HepG2 (cell line): ENCODE measurements around the gene TXNL4A. TPM values are rescaled to one million over a fixed set of nuclear protein-coding genes. Genes with fewer than 3 reads are reported as not detected.

Source experiments
- ATF2 ChIP-seq: sonication (generic); formaldehyde crosslinking; IDR thresholded peaks from 2 replicates; pipeline ENCODE4 v1.4.0; 2020; ENCODE audit warnings: missing genetic modification reagents
- CCDC6 ChIP-seq: sonication (generic); formaldehyde crosslinking; IDR thresholded peaks from 2 replicates; pipeline ENCODE4 v1.8.1; 2022; ENCODE audit warnings: mild to moderate bottlenecking, missing genetic modification reagents, moderate library complexity
- E2F1 ChIP-seq: sonication (generic); formaldehyde crosslinking; IDR thresholded peaks from 2 replicates; pipeline ENCODE4 v1.5.0; 2020; ENCODE audit warnings: missing genetic modification reagents
- ERF ChIP-seq: IDR thresholded peaks from 2 replicates; pipeline ENCODE4 v1.6.1; 2018; ENCODE audit warnings: missing biosample characterization, missing genetic modification reagents
- KLF12 ChIP-seq: sonication (generic); formaldehyde crosslinking; IDR thresholded peaks from 2 replicates; pipeline ENCODE4 v1.4.0; 2020; ENCODE audit warnings: missing genetic modification reagents, borderline replicate concordance
- LCORL ChIP-seq, 2 experiments: fragments of 450-650 bp in 1 of 2; sonication (generic) in 1 of 2; formaldehyde crosslinking in 1 of 2; IDR thresholded peaks; 2 replicates each; pipeline versions ENCODE4 v1.5.0 to v1.6.1; 2017 to 2020; ENCODE audit warnings: antibody characterized with exemption in 1 of 2, missing genetic modification reagents in 1 of 2
- MAF1 ChIP-seq: sonication (generic); formaldehyde crosslinking; IDR thresholded peaks from 2 replicates; pipeline ENCODE4 v1.5.0; 2020; ENCODE audit warnings: missing genetic modification reagents, borderline replicate concordance
- NR2C2 ChIP-seq: sonication (generic); formaldehyde crosslinking; IDR thresholded peaks from 2 replicates; pipeline ENCODE4 v1.4.0; 2020; ENCODE audit warnings: missing genetic modification reagents, mild to moderate bottlenecking, moderate library complexity, borderline replicate concordance
- RAD21 ChIP-seq: fragments of 450-650 bp; formaldehyde crosslinking; IDR thresholded peaks from 2 replicates; pipeline ENCODE4 v1.5.0; 2020; ENCODE audit warnings: mild to moderate bottlenecking
- REPIN1 ChIP-seq: sonication (generic); formaldehyde crosslinking; IDR thresholded peaks from 2 replicates; pipeline ENCODE4 v1.8.0; 2022; ENCODE audit warnings: missing genetic modification reagents, low read depth, mild to moderate bottlenecking, borderline replicate concordance
- SKI ChIP-seq: fragments of 450-650 bp; IDR thresholded peaks from one replicate; pipeline ENCODE4 v1.6.1; 2018; ENCODE audit warnings: mild to moderate bottlenecking; ENCODE audit not compliant: partially characterized antibody
- SUZ12 ChIP-seq: fragments of 150-350 bp; IDR thresholded peaks from 2 replicates; pipeline ENCODE4 v1.6.1; 2014; ENCODE audit warnings: low read depth, low read length
- YY1 ChIP-seq: IDR thresholded peaks from 2 replicates; pipeline ENCODE4 v1.6.1; 2011; ENCODE audit warnings: low read length, low read depth, moderate library complexity, mild to moderate bottlenecking; ENCODE audit not compliant: insufficient read depth, insufficient replicate concordance
- ZBTB26 ChIP-seq: IDR thresholded peaks from 2 replicates; pipeline ENCODE4 v1.6.1; 2016; ENCODE audit warnings: missing compliant biosample characterization, missing genetic modification reagents, borderline replicate concordance
- ZBTB43 ChIP-seq: sonication (generic); formaldehyde crosslinking; conservative IDR thresholded peaks from 2 replicates; pipeline ENCODE4 v1.4.0; 2020; ENCODE audit warnings: missing genetic modification reagents
- ZFX ChIP-seq: sonication (generic); formaldehyde crosslinking; IDR thresholded peaks from 2 replicates; pipeline ENCODE4 v1.4.0; 2020; ENCODE audit warnings: mild to moderate bottlenecking, low read depth, missing genetic modification reagents, moderate library complexity
- ZNF10 ChIP-seq: sonication (generic); formaldehyde crosslinking; IDR thresholded peaks from 2 replicates; pipeline ENCODE4 v1.4.0; 2020; ENCODE audit warnings: mild to moderate bottlenecking, low read depth, missing genetic modification reagents, borderline replicate concordance
- ZNF234 ChIP-seq: sonication (generic); formaldehyde crosslinking; conservative IDR thresholded peaks from 2 replicates; pipeline ENCODE4 v1.5.1; 2020; ENCODE audit warnings: mild to moderate bottlenecking, missing genetic modification reagents
- ZNF335 ChIP-seq: sonication (generic); formaldehyde crosslinking; IDR thresholded peaks from 2 replicates; pipeline ENCODE4 v1.4.0; 2020; ENCODE audit warnings: missing genetic modification reagents
- ZNF790 ChIP-seq: sonication (generic); formaldehyde crosslinking; IDR thresholded peaks from 2 replicates; pipeline ENCODE4 v1.8.0; 2022; ENCODE audit warnings: missing genetic modification reagents, mild to moderate bottlenecking, borderline replicate concordance
- polyA plus RNA-seq, 8 experiments: library from polyadenylated mRNA; depleted of rRNA in 3 of 8; stranded (reverse) in 7 of 8; unstranded in 1 of 8; fragments of >200 nt; fragmentation: Illumina TruSeq in 4 of 8; extraction: Trizol in 4 of 8; gene quantifications; 2 replicates each; pipeline versions ENCODE4 v1.2.1 to v1.2.3, GENCODE V29; 2011 to 2016; ENCODE audit warnings: low read depth in 4 of 8, missing spikeins in 1 of 8, mixed read lengths in 1 of 8; ENCODE audit not compliant: insufficient read depth in 1 of 8
- total RNA-seq, 5 experiments: library from RNA; depleted of rRNA; stranded (reverse); fragments of >200 nt; fragmentation: Illumina TruSeq; extraction: Trizol; gene quantifications; 2 replicates each; pipeline ENCODE4 v1.2.3, GENCODE V29; 2016; ENCODE audit warnings: low read depth in 1 of 5
- TF ChIP-seq, protein P1 (sequence below): IDR thresholded peaks from 2 replicates; pipeline ENCODE4 v1.6.1; 2016; ENCODE audit warnings: missing biosample characterization, missing genetic modification reagents, low read depth

Gene TXNL4A
- total and polyA plus RNA-seq, 2 of the 13 experiments (the other 11 are each of a cell fraction or from before 2014, with no cell fraction given) = 172 to 202 TPM

- TF ChIP-seq, protein P1, sequence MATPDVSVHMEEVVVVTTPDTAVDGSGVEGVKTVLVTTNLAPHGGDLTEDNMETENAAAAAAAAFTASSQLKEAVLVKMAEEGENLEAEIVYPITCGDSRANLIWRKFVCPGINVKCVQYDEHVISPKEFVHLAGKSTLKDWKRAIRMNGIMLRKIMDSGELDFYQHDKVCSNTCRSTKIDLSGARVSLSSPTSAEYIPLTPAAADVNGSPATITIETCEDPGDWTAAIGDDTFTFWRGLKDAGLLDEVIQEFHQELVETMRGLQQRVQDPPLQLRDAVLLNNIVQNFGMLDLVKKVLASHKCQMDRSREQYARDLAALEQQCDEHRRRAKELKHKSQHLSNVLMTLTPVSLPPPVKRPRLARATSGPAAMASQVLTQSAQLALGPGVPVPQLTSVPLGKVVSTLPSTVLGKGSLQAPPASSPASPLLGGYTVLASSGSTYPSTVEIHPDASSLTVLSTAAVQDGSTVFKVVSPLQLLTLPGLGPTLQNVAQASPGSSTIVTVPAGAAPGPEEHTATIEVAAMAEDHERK (CRISPR knock-in tag) = peak; percentile 55; the same call in 1 of the 2 replicates
- 0 out of 2 replicates have a peak, but pooled peaks have one; percentile 20 for TF ChIP-seq ATF2 (CRISPR knock-in tag)
- TF ChIP-seq NR2C2 = peak; percentile 63; the same call in 1 of the 2 replicates
- TF ChIP-seq E2F1 (CRISPR knock-in tag) = peak; percentile 26; the same call in 1 of the 2 replicates
- TF ChIP-seq ZFX = peak; percentile 63
- no peak for TF ChIP-seq ZNF335 (CRISPR knock-in tag)
- no peak for TF ChIP-seq ZNF234
- TF ChIP-seq CCDC6 (CRISPR knock-in tag) = peak; percentile 50; the same call in 1 of the 2 replicates
- 0 out of 2 replicates have a peak, but pooled peaks have one; percentile 12 for TF ChIP-seq MAF1 (CRISPR knock-in tag)
- TF ChIP-seq ZNF10 (CRISPR knock-in tag) = no peak
- TF ChIP-seq KLF12 (CRISPR knock-in tag) = 0 out of 2 replicates have a peak, but pooled peaks have one; percentile 27
- peak; percentile 58; the same call in 1 of the 2 replicates for TF ChIP-seq ZNF790
- TF ChIP-seq ZBTB43 (CRISPR knock-in tag) = peak; percentile 45; the same call in 1 of the 2 replicates
- TF ChIP-seq LCORL (IDR thresholded peaks at IDR 0.05) = no peak
- 0 out of 2 replicates have a peak, but pooled peaks have one; percentile 30 for TF ChIP-seq LCORL (CRISPR knock-in tag; IDR thresholded peaks at IDR 0.05)
- 0 out of 2 replicates have a peak, but pooled peaks have one; percentile 9 for TF ChIP-seq RAD21 (CRISPR knock-in tag)
- TF ChIP-seq SKI = no peak
- TF ChIP-seq YY1 = peak; percentile 70
- TF ChIP-seq SUZ12 = no peak
- 0 out of 2 replicates have a peak, but pooled peaks have one; percentile 28 for TF ChIP-seq REPIN1
- no peak for TF ChIP-seq ZBTB26 (CRISPR knock-in tag)
- no peak for TF ChIP-seq ERF (CRISPR knock-in tag)
Observed at GRCh38 chr18:79951545-79952455, 36.6 kb downstream of the TXNL4A start, which contains the start of gene SLC66A2 (continued).
